Measurements from ENCODE around the gene SPATA32. TPM values are rescaled to one million over a fixed set of nuclear protein-coding genes. Genes with fewer than 3 reads are reported as not detected.

Gene SPATA32
- total RNA-seq, 2 experiments from 2014 or later = 0.62 to 0.68 TPM

DNA sequence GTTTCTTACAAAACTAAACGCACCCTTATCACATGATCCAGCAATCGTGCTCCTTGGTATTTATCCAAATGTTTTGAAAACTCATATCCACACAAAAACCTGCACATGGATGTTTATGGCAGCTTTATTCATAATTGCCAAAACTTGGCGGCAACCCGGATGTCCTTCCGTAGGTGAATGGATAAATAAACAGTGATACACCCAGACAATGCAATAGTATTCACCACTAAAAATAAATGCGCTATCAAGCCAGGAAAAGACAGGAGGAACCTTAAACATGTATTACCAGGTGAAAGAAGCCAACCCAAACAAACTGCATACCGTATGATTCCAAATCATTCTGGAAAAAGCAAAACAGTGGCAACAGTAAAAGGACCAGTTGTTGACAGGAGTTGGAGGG lies 10.0 kb downstream of the SPATA32 start:
- DNase-seq = no peak
- Mint-ChIP-seq H3K9me3 (no peaks in the 10 kb centered on the region), H3K27me3 (no peaks in the 10 kb centered on the region), H3K27ac (peak overlapping the region; percentile 85), H3K4me3 (peak overlapping the region; percentile 29), H3K36me3 (peaks cover 30% of the 10 kb centered on the region), H3K4me1 (peaks cover 64% of the 10 kb centered on the region)

DNA sequence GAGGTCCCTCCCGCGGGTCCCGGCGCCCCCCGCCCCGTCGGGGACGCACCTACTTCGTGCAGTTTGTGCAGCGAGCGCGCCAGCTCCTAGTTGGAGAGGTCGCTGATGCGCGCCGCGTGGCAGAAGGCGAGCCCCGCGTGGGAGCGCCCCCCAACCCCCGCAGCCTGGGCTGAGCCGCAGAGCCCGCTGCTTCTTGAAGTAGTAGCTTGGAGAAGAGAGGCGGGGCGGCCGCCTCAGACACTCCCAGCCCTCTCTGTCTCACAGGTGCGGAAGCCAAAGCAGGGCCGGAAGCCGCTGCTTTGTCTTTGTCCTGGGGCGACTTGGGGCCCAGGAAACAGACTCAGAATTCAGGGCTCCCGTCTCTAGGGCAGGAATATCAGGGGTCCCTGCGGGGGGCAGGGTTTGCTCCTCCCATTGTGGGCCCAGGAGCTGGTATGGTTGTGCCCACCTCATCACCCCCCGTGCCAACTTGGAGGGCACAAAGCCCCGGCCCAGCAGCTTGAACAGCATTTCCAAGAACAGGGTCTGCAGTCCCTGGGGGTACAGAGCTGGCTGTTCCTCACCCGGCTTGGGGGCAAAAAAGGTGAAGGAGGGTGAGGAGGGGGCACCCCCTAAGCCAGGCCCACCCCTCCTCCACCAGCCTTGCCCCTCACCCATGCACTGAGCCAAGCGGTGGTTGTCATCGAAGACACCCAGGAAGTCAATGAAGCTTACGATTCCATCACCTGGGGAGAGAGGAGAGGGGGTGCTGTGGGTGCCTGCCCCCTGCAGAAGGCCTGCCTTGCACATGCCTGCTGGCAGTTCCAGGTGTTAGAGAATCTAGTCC lies 13.5 kb downstream of the SPATA32 start:
- peak overlapping the region; percentile 92 for H3K27ac Mint-ChIP-seq
- H3K27me3 Mint-ChIP-seq = no peaks in the 10 kb centered on the region
- no peaks in the 10 kb centered on the region for H3K9me3 Mint-ChIP-seq
- H3K4me3 Mint-ChIP-seq = peak overlapping the region; percentile 92
- peak; percentile 82 for DNase-seq
- H3K4me1 Mint-ChIP-seq = peaks cover 48% of the 10 kb centered on the region
- H3K36me3 Mint-ChIP-seq = peaks cover 43% of the 10 kb centered on the region

DNA sequence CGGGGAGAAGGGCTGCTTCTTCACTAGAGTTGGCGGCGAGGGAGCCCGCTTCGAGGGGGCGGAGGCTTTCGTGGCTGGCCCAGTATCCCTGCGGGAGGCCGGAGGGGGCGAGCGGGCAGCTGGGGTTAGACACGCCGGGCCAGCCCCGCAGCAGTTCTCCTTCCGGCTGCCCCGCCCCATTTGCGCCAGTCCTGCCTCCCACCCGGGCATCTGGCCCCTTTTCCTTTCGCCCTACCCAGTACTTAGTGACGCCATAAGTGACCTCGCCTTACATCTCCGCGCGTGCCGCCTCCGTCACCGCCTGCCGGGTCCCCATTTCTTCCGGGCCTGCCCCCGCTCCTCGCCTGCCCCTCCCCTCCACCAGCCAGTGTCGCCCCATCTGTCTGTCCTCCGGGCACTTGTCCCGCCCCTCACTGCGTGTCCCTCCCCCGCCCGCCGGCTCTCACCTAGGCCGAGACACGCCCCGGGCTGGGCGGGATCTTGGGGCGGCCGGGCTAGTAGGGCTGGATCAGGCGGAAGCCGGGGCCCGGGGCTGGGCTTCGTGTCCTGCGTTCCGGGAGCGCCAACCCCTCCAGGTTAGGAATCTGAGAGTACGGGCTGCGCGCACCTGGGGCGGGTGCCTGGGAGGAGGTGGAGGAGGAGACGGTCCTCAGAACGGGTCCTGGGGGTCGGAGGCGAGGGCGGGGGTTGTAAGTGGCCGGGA lies 14.3 kb downstream of the SPATA32 start:
- DNase-seq = peak; percentile 99
- peaks cover 46% of the 10 kb centered on the region for H3K36me3 Mint-ChIP-seq
- peaks cover 41% of the 10 kb centered on the region for H3K4me1 Mint-ChIP-seq
- peak overlapping the region; percentile 92 for H3K4me3 Mint-ChIP-seq
- H3K9me3 Mint-ChIP-seq = no peaks in the 10 kb centered on the region
- H3K27ac Mint-ChIP-seq = peak overlapping the region; percentile 91
- no peaks in the 10 kb centered on the region for H3K27me3 Mint-ChIP-seq

DNA sequence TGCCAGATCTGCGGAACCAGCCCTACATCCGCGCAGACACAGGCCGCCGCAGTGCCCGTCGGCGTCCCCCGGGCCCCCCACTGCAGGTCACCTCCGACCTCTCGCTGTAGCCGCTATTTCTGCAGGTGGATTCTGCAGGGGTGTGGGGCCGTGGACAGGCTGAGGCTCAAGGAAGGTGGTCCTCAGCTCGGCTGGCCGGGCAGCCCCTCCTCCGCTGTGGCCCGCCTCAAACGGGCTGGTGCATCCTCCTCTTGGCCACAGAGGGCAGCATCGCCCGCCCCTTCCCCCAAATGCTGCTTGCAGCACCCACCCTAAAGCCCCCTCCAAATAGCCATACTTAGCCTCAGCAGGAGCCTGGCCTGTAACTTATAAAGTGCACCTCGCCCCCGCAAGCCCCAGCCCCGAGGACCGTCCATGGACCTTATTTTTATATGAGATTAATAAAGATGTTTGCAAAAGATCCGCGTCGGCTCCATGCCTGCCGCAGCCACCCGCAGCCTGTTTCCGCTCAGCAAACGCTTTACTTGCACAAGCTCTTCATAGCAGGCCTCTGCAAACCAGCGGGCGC lies 14.9 kb downstream of the SPATA32 start:
- no peaks in the 10 kb centered on the region for H3K27me3 Mint-ChIP-seq
- peaks cover 34% of the 10 kb centered on the region for H3K4me1 Mint-ChIP-seq
- no peak for DNase-seq
- H3K36me3 Mint-ChIP-seq = peaks cover 40% of the 10 kb centered on the region
- no peaks in the 10 kb centered on the region for H3K9me3 Mint-ChIP-seq
- peak overlapping the region; percentile 92 for H3K4me3 Mint-ChIP-seq
- H3K27ac Mint-ChIP-seq = peak overlapping the region; percentile 91

DNA sequence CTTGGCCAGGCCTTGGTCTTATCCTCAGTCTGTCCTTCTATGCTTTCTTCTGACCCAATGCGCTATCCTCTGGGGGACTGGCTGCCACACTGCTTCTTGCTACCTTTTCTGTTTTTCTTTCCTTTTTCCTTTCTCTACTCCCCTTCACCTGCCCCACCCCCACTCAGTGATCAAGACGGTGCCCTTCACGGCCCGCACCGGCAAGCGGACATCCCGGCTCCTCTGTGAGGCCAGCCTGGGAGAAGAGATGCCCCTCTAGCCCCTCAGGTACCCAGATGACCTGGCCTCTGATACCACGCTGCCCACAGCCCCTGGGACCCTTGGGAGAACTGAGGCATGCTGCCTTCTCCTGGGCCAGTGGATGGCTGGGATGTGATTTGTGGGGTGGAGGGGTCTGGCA lies 15.6 kb downstream of the SPATA32 start:
- H3K4me1 Mint-ChIP-seq = peaks cover 32% of the 10 kb centered on the region
- H3K4me3 Mint-ChIP-seq = peak overlapping the region; percentile 92
- DNase-seq = no peak
- H3K36me3 Mint-ChIP-seq = peaks cover 36% of the 10 kb centered on the region
- H3K27ac Mint-ChIP-seq = peak overlapping the region; percentile 82
- H3K27me3 Mint-ChIP-seq = no peaks in the 10 kb centered on the region
- H3K9me3 Mint-ChIP-seq = no peaks in the 10 kb centered on the region

DNA sequence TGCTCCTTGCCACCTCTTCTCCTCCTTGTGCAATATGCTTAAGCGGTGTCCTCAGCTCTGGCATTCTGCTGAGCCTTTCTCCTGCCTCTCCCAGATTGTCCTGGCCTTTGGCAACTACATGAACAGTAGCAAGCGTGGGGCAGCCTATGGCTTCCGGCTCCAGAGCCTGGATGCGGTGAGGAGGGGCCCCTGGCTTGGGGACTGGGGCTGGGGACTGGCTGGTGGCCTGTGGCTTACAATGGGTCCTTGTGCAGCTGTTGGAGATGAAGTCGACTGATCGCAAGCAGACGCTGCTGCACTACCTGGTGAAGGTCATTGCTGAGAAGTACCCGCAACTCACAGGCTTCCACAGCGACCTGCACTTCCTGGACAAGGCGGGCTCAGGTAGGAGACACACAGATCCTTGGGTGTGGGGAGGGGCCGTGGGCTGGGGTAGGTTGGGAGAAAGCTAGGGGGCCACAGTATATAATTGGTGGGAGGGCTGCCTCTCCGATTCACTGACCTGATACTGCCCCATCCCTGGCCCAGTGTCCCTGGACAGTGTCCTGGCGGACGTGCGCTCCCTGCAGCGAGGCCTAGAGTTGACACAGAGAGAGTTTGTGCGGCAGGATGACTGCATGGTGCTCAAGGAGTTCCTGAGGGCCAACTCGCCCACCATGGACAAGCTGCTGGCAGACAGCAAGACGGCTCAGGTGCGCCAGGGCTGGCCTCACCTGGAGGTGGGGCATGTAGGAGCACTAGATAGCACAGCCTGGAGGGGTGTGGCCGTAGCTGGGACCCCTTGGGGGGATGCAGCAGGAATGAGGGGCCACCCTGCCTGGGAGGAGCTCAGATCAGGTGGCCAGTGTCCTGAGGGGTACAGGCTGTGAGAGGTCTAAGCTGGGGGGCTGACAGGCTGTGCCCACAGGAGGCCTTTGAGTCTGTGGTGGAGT lies 16.9 kb downstream of the SPATA32 start:
- Mint-ChIP-seq H3K27ac (peak overlapping the region; percentile 67), H3K4me1 (peaks cover 26% of the 10 kb centered on the region), H3K36me3 (peaks cover 34% of the 10 kb centered on the region), H3K27me3 (no peaks in the 10 kb centered on the region), H3K9me3 (no peaks in the 10 kb centered on the region), H3K4me3 (no peak overlapping the region)
- no peak for DNase-seq

DNA sequence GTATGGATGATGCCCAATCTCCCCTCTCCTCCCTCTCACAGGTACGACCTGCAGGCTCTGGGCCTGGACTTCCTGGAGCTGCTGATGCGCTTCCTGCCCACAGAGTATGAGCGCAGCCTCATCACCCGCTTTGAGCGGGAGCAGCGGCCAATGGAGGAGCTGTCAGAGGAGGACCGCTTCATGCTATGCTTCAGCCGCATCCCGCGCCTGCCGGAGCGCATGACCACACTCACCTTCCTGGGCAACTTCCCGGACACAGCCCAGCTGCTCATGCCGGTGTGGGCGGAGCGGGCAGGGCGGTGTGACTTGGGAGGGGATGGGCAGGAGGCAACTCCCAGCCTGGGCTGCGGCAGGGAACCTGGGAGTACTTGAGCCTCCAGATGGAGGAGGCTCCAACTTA lies 18.1 kb downstream of the SPATA32 start:
- no peaks in the 10 kb centered on the region for H3K27me3 Mint-ChIP-seq
- DNase-seq = no peak
- H3K36me3 Mint-ChIP-seq = peaks cover 35% of the 10 kb centered on the region
- H3K4me3 Mint-ChIP-seq = peak overlapping the region; percentile 10
- H3K27ac Mint-ChIP-seq = peak overlapping the region; percentile 42
- no peaks in the 10 kb centered on the region for H3K9me3 Mint-ChIP-seq
- peaks cover 19% of the 10 kb centered on the region for H3K4me1 Mint-ChIP-seq

DNA sequence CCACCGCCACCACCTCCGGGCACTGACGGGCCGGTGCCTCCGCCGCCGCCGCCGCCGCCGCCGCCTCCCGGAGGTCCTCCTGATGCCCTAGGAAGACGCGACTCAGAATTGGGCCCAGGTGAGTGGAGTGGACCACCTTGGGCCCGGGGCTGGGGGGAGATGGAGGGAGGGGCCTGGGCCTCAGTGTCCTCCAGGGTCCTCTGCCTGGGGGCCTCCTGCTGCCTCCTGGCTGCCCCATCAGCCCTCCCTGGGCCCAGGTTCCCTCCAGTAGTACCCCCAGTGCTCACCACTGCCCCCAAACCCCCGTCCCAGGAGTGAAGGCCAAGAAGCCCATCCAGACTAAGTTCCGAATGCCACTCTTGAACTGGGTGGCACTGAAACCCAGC lies 19.9 kb downstream of the SPATA32 start:
- H3K36me3 Mint-ChIP-seq = peaks cover 42% of the 10 kb centered on the region

DNA sequence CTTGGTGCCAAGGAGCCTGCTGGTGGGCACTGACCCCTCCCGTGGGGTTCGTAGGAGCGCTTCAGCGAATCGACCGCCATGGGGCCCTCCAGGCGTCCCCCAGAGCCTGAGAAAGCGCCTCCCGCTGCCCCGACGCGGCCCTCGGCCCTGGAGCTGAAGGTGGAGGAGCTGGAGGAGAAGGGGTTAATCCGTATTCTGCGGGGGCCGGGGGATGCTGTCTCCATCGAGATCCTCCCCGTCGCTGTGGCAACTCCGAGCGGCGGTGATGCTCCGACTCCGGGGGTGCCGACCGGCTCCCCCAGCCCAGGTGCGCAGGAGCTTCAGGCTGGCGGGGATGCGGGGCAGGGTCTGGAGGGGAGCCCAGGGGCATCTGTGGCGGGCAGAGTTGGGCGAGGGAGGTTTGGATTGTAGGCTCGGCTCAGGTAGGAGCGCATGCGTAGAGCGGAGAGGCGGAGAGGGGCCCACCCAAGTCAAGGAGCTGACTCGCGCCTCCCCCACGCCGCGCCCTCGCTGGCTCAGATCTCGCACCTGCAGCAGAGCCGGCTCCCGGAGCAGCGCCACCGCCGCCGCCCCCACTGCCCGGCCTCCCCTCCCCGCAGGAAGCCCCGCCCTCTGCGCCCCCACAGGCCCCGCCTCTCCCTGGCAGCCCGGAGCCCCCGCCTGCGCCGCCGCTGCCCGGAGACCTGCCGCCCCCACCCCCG lies 20.4 kb downstream of the SPATA32 start:
- Mint-ChIP-seq H3K4me1 (peaks cover 13% of the 10 kb centered on the region), H3K9me3 (no peaks in the 10 kb centered on the region), H3K4me3 (no peak overlapping the region), H3K36me3 (peaks cover 37% of the 10 kb centered on the region), H3K27ac (no peak overlapping the region), H3K27me3 (no peaks in the 10 kb centered on the region)
- no peak for DNase-seq

More for the DNA sequence above, 19.9 kb downstream of the SPATA32 start:
- no peak overlapping the region for H3K4me3 Mint-ChIP-seq
- peaks cover 16% of the 10 kb centered on the region for H3K4me1 Mint-ChIP-seq
- no peaks in the 10 kb centered on the region for H3K27me3 Mint-ChIP-seq
- H3K27ac Mint-ChIP-seq = peak overlapping the region; percentile 38
- no peak for DNase-seq
- no peaks in the 10 kb centered on the region for H3K9me3 Mint-ChIP-seq

DNA sequence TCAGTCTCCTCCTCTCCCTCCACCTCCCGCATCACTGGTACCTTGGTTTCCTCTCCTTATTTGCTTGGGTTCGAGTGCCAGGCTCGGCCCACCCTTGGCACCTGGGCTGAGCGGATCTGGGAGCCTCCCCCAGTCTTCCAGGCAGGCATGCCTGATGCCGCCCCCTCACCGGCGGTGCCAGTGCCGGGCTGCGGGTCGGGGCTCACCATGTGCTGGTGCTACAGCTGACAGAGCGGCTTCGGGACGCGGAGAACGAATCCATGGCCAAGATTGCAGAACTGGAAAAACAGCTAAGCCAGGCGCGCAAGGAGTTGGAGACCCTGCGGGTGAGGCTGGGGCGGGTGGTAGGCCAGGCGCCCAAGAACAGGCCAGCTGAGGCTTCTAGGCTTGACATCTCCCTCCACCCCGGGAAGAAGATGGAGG lies 21.0 kb downstream of the SPATA32 start:
- Mint-ChIP-seq H3K36me3 (peaks cover 34% of the 10 kb centered on the region), H3K4me1 (peaks cover 9% of the 10 kb centered on the region), H3K27me3 (no peaks in the 10 kb centered on the region), H3K4me3 (no peak overlapping the region), H3K27ac (no peak overlapping the region), H3K9me3 (no peaks in the 10 kb centered on the region)
- no peak for DNase-seq

DNA sequence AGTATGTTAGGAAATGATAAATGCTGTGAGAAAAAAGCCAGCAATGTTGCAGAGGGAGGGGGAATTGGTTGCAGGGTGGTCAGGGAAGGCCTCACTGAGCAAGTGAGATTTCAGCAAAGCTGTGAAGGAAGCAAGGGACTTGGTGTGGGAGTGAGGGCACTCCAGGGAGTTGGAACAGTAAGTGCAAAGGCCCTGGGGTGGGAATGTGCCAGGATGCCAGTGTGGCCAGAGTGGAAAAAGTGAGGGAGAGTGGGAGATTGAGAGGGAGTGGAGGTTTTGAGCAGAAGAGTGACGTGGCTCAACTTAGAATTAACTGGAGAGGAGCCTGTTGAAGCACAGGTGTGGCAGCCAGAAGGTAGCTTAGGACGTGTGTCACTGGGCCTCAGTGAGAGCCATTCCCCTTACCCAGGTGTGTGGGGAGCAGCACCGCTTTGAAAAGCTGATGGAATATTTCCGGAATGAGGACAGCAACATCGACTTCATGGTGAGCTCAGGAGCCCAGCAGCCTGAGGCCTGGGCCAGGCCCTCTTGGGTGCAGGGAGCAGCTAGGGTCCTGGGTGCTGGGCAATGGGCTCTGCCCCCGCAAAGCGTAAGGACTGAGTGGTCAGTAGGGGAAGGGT lies 23.6 kb downstream of the SPATA32 start:
- H3K27ac Mint-ChIP-seq = no peak overlapping the region
- H3K9me3 Mint-ChIP-seq = no peaks in the 10 kb centered on the region
- H3K4me1 Mint-ChIP-seq = peaks cover 27% of the 10 kb centered on the region
- no peak for DNase-seq
- no peaks in the 10 kb centered on the region for H3K27me3 Mint-ChIP-seq
- H3K4me3 Mint-ChIP-seq = no peak overlapping the region
- H3K36me3 Mint-ChIP-seq = peaks cover 37% of the 10 kb centered on the region

DNA sequence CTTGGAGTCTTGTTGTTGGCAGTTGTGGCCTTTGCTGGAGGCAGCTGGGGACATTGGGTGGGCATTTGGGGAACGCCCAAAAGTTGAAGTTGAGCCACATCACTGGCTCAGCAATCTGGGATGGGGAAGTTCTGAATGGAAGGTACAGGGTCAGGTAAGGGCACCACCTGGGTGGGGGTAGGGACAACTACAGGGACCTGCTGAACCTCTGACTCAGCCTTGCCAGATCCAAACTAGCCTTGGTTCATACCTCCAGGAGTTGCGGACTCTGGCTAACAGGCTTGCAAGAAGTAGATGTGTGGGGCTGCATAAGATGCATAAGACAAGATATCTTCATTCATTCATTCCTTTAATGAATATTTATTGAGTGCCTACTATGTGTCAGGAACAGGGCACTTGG lies 24.2 kb downstream of the SPATA32 start:
- DNase-seq = no peak
- Mint-ChIP-seq H3K27me3 (no peaks in the 10 kb centered on the region), H3K36me3 (peaks cover 34% of the 10 kb centered on the region), H3K9me3 (no peaks in the 10 kb centered on the region), H3K27ac (peak overlapping the region; percentile 34), H3K4me1 (peaks cover 29% of the 10 kb centered on the region), H3K4me3 (no peak overlapping the region)

DNA sequence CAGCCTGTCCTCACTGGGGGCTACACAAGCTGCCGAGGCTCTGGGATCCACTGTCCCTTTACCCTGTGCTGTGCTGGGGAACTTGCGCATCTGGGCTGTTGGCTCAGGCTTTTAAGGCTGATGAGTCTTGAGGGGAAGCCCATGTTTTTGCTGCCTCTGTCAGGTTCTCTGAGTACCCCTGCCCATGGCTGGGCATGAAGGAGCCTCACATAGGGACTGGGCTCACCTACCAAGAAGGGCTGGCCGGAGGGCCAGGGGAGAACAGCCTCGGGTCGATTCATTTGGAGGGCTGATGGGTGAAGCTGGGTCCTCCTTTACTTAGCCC lies 25.6 kb downstream of the SPATA32 start:
- no peak for DNase-seq
- Mint-ChIP-seq H3K36me3 (peaks cover 45% of the 10 kb centered on the region), H3K4me3 (no peak overlapping the region), H3K9me3 (no peaks in the 10 kb centered on the region), H3K4me1 (peaks cover 42% of the 10 kb centered on the region), H3K27me3 (no peaks in the 10 kb centered on the region), H3K27ac (peak overlapping the region; percentile 75)

Data from activated naive CD8-positive, alpha-beta T cell treated with anti-CD3 and anti-CD28 coated beads for 36 hours (primary cell).